Spinal cord (tissue), 10 donors: ENCODE data around the gene RPTOR. TPM values are rescaled to one million over a fixed set of nuclear protein-coding genes. Genes with fewer than 3 reads are reported as not detected.

Source experiments
- DNase-seq, 6 donors: peaks; one replicate each; pipeline versions ENCODE4 v3.0.0 to v3.0.0-alpha.2; 2013 to 2015; ENCODE audit warnings: low spot score in 6 of 6, low read depth in 4 of 6
- H3K27ac ChIP-seq: one replicate; pipeline ENCODE4 v1.5.1; 2013; ENCODE audit warnings: low read depth, low read length, control low read depth
- H3K27me3 ChIP-seq: one replicate; pipeline ENCODE4 v1.6.1; 2013; ENCODE audit warnings: low read length; ENCODE audit not compliant: control insufficient read depth, insufficient read depth
- H3K36me3 ChIP-seq: one replicate; pipeline ENCODE4 v1.6.1; 2013; ENCODE audit warnings: low read length; ENCODE audit not compliant: control insufficient read depth, insufficient read depth
- H3K4me1 ChIP-seq: one replicate; pipeline ENCODE4 v1.6.1; 2013; ENCODE audit warnings: low read length; ENCODE audit not compliant: control insufficient read depth, insufficient read depth
- H3K4me3 ChIP-seq: one replicate; pipeline ENCODE4 v1.5.1; 2013; ENCODE audit warnings: low read depth, low read length, control low read depth
- H3K9me3 ChIP-seq: one replicate; pipeline ENCODE4 v1.6.1; 2013; ENCODE audit warnings: low read length; ENCODE audit not compliant: control insufficient read depth, insufficient read depth
- WGBS: methylation state at CpG from one replicate; pipeline ENCODE4 v1.1.5; 2013; ENCODE audit warnings: missing lambda C conversion rate; ENCODE audit not compliant: insufficient coverage; 5-methylcytosine and 5-hydroxymethylcytosine counted together
- long read RNA-seq, 4 donors: transcript quantifications; one replicate each; lab custom pipeline, GENCODE V29; 2026
- polyA plus RNA-seq, 2 donors: library from polyadenylated mRNA; unstranded; fragments of 120-200 nt; gene quantifications; one replicate each; pipeline ENCODE4 v1.2.1, GENCODE V29; 2013; ENCODE audit not compliant: insufficient read length in 2 of 2
- total RNA-seq, 2 donors: library from RNA; depleted of rRNA in 1 of 2; stranded (reverse); fragments of 120-200 nt in 1 of 2; fragments of >200 nt in 1 of 2; gene quantifications; one replicate each; pipeline versions ENCODE4 v1.2.3 to v1.2.4, GENCODE V29; 2013 to 2014
- donor health status: healthy.

The RPTOR gene, protein sequence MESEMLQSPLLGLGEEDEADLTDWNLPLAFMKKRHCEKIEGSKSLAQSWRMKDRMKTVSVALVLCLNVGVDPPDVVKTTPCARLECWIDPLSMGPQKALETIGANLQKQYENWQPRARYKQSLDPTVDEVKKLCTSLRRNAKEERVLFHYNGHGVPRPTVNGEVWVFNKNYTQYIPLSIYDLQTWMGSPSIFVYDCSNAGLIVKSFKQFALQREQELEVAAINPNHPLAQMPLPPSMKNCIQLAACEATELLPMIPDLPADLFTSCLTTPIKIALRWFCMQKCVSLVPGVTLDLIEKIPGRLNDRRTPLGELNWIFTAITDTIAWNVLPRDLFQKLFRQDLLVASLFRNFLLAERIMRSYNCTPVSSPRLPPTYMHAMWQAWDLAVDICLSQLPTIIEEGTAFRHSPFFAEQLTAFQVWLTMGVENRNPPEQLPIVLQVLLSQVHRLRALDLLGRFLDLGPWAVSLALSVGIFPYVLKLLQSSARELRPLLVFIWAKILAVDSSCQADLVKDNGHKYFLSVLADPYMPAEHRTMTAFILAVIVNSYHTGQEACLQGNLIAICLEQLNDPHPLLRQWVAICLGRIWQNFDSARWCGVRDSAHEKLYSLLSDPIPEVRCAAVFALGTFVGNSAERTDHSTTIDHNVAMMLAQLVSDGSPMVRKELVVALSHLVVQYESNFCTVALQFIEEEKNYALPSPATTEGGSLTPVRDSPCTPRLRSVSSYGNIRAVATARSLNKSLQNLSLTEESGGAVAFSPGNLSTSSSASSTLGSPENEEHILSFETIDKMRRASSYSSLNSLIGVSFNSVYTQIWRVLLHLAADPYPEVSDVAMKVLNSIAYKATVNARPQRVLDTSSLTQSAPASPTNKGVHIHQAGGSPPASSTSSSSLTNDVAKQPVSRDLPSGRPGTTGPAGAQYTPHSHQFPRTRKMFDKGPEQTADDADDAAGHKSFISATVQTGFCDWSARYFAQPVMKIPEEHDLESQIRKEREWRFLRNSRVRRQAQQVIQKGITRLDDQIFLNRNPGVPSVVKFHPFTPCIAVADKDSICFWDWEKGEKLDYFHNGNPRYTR (N-terminal part only)
- total RNA-seq (10 to 100 TPM; 17.1 to 18.1 TPM), polyA plus RNA-seq (10 to 100 TPM; 25.0 to 27.2 TPM)
- long read RNA-seq, donor 1, partial matches to known transcripts = 0 of 1 reads
- long read RNA-seq, donor 1, other reads (novel, unspliced or antisense) = 0 of 1 reads
- long read RNA-seq, donor 2 = 0 reads
- long read RNA-seq, donor 3 = 0 reads
- long read RNA-seq, donor 4, partial matches to known transcripts = 0 of 1 reads
- long read RNA-seq, donor 4, other reads (novel, unspliced or antisense) = 0 of 1 reads

GRCh38 chr17:80544655-80545498 lies at the start of gene RPTOR:
Gene RPTOR, plus strand, starts transcription at chr17:80544838. Its CDS starts 792 bp downstream, at chr17:80545630.
- Histone ChIP-seq H3K9me3 (no peaks in the 10 kb centered on the region), H3K27me3 (no peaks in the 10 kb centered on the region), H3K27ac (peak within 1 kb of the TSS; percentile 20), H3K4me3 (peak within 1 kb of the TSS; percentile 82), H3K4me1 (peaks cover 13% of the 10 kb centered on the region), H3K36me3 (no peaks in the 10 kb centered on the region)
- peak; percentile 87 to 98 (median 95) for DNase-seq
- WGBS = under 1% methylated on average over 42 of the region's 49 CpGs

- H3K4me3 ChIP-seq = no peak overlapping the region
- H3K4me1 ChIP-seq = peaks cover 32% of the 10 kb centered on the region
- DNase-seq = no peak
- no peaks in the 10 kb centered on the region for H3K36me3 ChIP-seq
- peaks cover 5% of the 10 kb centered on the region for H3K27me3 ChIP-seq
- H3K27ac ChIP-seq = no peak overlapping the region
- 33% methylated on average over 10 of the region's 10 CpGs for WGBS
- no peaks in the 10 kb centered on the region for H3K9me3 ChIP-seq
Observed at GRCh38 chr17:80497726-80498241, 46.9 kb upstream of the RPTOR start.

- no peaks in the 10 kb centered on the region for H3K36me3 ChIP-seq
- 27% methylated on average over 27 of the region's 30 CpGs for WGBS
- no peak overlapping the region for H3K4me3 ChIP-seq
- peaks cover 26% of the 10 kb centered on the region for H3K4me1 ChIP-seq
- peak overlapping the region; percentile 47 for H3K27ac ChIP-seq
- peaks cover 3% of the 10 kb centered on the region for H3K27me3 ChIP-seq
- peak in 2 of 6 donors; percentile 71 to 75 for DNase-seq
- no peaks in the 10 kb centered on the region for H3K9me3 ChIP-seq
Observed at GRCh38 chr17:80498242-80498919, 46.3 kb upstream of the RPTOR start.

GRCh38 chr17:80498920-80499410 lies 45.7 kb upstream of the RPTOR start:
- Histone ChIP-seq H3K36me3 (no peaks in the 10 kb centered on the region), H3K27ac (no peak overlapping the region), H3K4me3 (no peak overlapping the region), H3K27me3 (peaks cover 3% of the 10 kb centered on the region), H3K9me3 (no peaks in the 10 kb centered on the region), H3K4me1 (peaks cover 22% of the 10 kb centered on the region)
- DNase-seq = no peak
- WGBS = 78% methylated on average over 6 of the region's 11 CpGs

GRCh38 chr17:80499560-80499959 lies 45.1 kb upstream of the RPTOR start:
- peaks cover 22% of the 10 kb centered on the region for H3K4me1 ChIP-seq
- H3K27me3 ChIP-seq = peaks cover 3% of the 10 kb centered on the region
- no peaks in the 10 kb centered on the region for H3K36me3 ChIP-seq

DNA sequence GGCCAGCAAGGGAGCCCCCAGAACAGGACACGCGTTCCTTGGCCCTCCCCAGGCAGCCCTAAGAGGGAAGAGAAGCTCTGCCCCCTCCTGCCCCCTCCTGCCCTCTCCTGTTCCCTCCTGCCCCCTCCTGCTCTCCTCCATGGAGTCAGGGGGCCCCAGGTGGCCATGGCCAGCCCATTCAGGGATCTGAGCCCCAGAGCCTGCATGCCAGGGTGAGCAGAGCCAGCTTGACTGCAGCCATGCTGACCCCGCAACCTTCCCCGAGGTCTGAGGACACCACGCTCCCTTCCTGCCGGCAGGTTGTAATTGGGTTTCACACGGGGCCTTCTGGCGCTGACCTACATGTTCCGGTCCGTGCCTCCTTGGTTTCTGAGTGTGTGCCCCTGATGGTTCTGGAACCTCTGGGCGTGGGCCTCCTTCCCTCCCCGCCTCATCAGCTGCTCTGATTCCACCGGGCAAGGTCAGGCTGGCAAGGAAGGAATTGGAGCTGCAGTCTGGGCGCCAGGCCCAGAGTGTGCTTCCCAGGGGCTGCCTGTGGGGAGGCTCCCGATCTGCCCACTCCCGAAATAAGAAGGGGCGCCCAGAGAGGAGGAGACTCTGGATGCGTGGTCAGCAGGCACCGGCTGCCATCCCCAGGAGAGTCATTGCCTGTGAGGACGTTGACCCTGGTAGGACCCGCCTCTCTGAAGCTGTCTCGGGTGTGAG lies 44.5 kb upstream of the RPTOR start:
- Histone ChIP-seq H3K9me3 (no peaks in the 10 kb centered on the region), H3K36me3 (no peaks in the 10 kb centered on the region), H3K4me3 (no peak overlapping the region), H3K27me3 (peaks cover 3% of the 10 kb centered on the region), H3K4me1 (peaks cover 22% of the 10 kb centered on the region), H3K27ac (no peak overlapping the region)
- WGBS = 63% methylated on average over 21 of the region's 22 CpGs
- DNase-seq = no peak

More at GRCh38 chr17:80499560-80499959, 45.1 kb upstream of the RPTOR start:
- no peak overlapping the region for H3K27ac ChIP-seq
- H3K9me3 ChIP-seq = no peaks in the 10 kb centered on the region
- 77% methylated on average over 9 of the region's 9 CpGs for WGBS
- DNase-seq = no peak
- H3K4me3 ChIP-seq = no peak overlapping the region

GRCh38 chr17:80501741-80502577 lies 42.7 kb upstream of the RPTOR start:
- Histone ChIP-seq H3K27ac (no peak overlapping the region), H3K4me1 (peaks cover 22% of the 10 kb centered on the region), H3K4me3 (no peak overlapping the region), H3K27me3 (peaks cover 3% of the 10 kb centered on the region), H3K36me3 (no peaks in the 10 kb centered on the region), H3K9me3 (no peaks in the 10 kb centered on the region)
- 78% methylated on average over 20 of the region's 24 CpGs for WGBS
- peak in 1 of 6 donors; percentile 9 for DNase-seq
